ENCODE results near the gene RHOD.
A peak's percentile ranks its signal among the peaks of the same experiment; 100 is the strongest.

Gene RHOD

GRCh38 chr11:67118181-67118766, 61.6 kb downstream of the RHOD start:
- DNase-seq = peak; percentile 25

- DNase-seq = peak; percentile 100
Measured at GRCh38 chr11:67118801-67119584, 62.3 kb downstream of the RHOD start, which contains the start of gene KDM2A. KDM2A (plus strand) TSS chr11:67119263; CDS start chr11:67121317, 2,054 bp downstream.

GRCh38 chr11:67119585-67120391, 63.1 kb downstream of the RHOD start:
- DNase-seq = no peak

- no peak for DNase-seq
Measured at GRCh38 chr11:67120456-67120855, 63.8 kb downstream of the RHOD start.

- DNase-seq = no peak
Measured at GRCh38 chr11:67120881-67121710, 64.4 kb downstream of the RHOD start.

Measured in NCI-H1105 (cell line).